H1 (cell line): ENCODE measurements around the gene SPRN.

Experiments
- GTF2F1 ChIP-seq: IDR thresholded peaks from 2 replicates; pipeline ENCODE4 v1.6.1; 2012; ENCODE audit warnings: low read depth, low read length, improper control_type of control experiment, borderline replicate concordance
- JUND ChIP-seq: IDR thresholded peaks from 2 replicates; pipeline ENCODE4 v1.6.1; 2011; ENCODE audit warnings: mild to moderate bottlenecking, improper control_type of control experiment, low read length
- RFX5 ChIP-seq: IDR thresholded peaks from 2 replicates; pipeline ENCODE4 v1.6.1; 2011; ENCODE audit warnings: low read depth, low read length, improper control_type of control experiment, borderline replicate concordance
- YY1 ChIP-seq: IDR thresholded peaks from 2 replicates; pipeline ENCODE4 v1.6.1; 2011; ENCODE audit warnings: low read depth, mild to moderate bottlenecking, low read length
- TF ChIP-seq, protein P1 (sequence below): IDR thresholded peaks from 2 replicates; pipeline ENCODE4 v1.6.1; 2012; ENCODE audit warnings: inconsistent platforms

DNA sequence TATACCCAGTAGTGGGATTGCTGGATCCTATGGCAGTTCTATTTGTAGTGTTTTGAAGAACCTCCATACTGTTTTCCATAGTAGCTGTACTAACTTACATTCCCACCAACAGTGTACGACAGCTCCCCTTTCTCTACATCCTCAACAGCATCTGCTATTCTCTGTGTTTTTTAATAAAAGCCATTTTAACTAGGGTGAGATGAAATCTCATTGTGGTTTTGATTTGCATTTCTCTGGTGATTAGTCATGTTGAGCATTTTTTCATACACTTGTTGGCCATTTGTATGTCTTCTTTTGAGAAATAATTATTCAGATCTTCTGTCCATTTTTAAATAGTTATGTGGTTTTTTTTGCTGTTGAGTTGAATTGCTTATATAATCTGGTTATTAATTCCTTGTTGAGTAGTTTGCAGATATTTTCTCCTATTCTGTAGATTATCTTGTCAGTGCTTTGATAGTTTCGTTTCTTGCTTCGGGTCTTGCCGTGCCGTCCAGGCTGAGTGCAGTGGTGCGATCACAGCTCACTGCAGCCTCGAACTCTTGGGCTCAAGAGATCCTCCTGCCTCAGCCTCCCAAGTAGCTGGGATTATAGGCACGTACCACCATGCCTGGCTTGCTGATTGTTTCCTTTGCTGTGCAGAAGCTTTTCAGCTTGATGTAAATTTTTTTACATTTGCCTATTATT is 18.4 kb downstream of the SPRN start:
- no peak for TF ChIP-seq JUND
- TF ChIP-seq YY1, result no peak
- TF ChIP-seq, protein P1, sequence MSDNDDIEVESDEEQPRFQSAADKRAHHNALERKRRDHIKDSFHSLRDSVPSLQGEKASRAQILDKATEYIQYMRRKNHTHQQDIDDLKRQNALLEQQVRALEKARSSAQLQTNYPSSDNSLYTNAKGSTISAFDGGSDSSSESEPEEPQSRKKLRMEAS, result no peak
- no peak for TF ChIP-seq RFX5
- TF ChIP-seq GTF2F1, result no peak
